BLaER1 (cell line): ENCODE results near the gene CYP2S1.
"Not testable (repeated sequence)": the region's sequence is repeated elsewhere in the genome, so short reads cannot be mapped to it uniquely, and the experiment has no call there.

Source experiments
- H3K27ac ChIP-seq: shearing (Covaris generic); formaldehyde crosslinking; 2 replicates; pipeline ENCODE4 v1.8.1; 2022
- H3K27me3 ChIP-seq: shearing (Covaris generic); formaldehyde crosslinking; 2 replicates; pipeline ENCODE4 v1.8.1; 2022
- H3K36me3 ChIP-seq: shearing (Covaris generic); formaldehyde crosslinking; 2 replicates; pipeline ENCODE4 v1.8.1; 2022
- H3K4me1 ChIP-seq: shearing (Covaris generic); formaldehyde crosslinking; 2 replicates; pipeline ENCODE4 v1.8.1; 2022
- H3K4me2 ChIP-seq: shearing (Covaris generic); formaldehyde crosslinking; 2 replicates; pipeline ENCODE4 v1.8.1; 2022
- H3K4me3 ChIP-seq: shearing (Covaris generic); formaldehyde crosslinking; 2 replicates; pipeline ENCODE4 v1.8.1; 2022
- H3K9ac ChIP-seq: shearing (Covaris generic); formaldehyde crosslinking; 2 replicates; pipeline ENCODE4 v1.8.1; 2022
- H3K9me3 ChIP-seq: shearing (Covaris generic); formaldehyde crosslinking; 2 replicates; pipeline ENCODE4 v1.8.1; 2022
- H4K20me1 ChIP-seq: shearing (Covaris generic); formaldehyde crosslinking; 2 replicates; pipeline ENCODE4 v1.8.1; 2022
- Cebpa-rat ChIP-seq: shearing (Covaris generic); IDR thresholded peaks from 2 replicates; pipeline ENCODE4 v1.8.1; 2022

CYP2S1 gene

DNA sequence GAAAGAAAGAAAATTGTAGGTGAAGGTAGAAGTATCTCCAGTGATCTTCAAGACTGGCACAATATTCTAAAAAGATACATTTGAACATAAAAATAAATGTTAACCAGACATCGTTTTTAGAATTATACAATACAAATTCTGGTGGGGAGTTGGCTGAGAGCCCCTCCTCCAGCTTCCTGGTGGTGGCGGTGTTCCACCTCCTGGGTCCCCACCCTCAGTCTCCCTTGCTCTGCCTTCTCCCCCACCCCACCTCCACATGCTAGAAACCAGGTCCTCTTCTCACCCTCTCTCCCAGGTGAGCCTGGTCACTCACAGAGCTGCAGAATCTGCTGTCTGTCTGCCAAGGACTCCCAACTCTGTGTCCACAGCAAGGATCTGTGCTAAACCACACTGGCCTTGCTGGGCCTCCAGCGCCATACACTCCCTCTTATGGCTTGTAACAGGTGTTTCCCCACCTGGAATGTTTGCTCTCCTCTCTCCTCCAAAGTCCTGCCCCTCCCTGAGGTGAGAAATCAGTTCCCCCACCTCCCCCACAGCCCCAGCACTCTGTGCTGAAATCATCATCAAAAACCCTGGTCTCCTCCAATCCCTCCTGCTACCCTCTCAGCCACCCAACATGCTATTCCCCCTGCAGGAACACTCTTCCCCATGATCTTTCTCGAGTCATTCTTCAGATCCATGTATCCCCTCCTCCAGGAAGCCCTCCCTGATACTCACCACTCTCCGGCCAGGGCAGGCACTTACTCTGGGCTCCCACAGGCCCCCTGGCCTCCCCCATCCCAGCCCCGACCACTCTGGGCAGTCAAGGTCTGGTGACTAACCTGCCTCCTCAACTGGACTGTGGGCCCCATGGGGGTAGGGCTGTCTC lies 20.5 kb upstream of the CYP2S1 start:
- no peaks in the 10 kb centered on the region for H3K36me3 ChIP-seq
- no peaks in the 10 kb centered on the region for H3K9me3 ChIP-seq
- H3K4me2 ChIP-seq: no peak overlapping the region
- no peaks in the 10 kb centered on the region for H4K20me1 ChIP-seq
- no peak for TF ChIP-seq Cebpa-rat
- no peak overlapping the region for H3K9ac ChIP-seq
- no peak overlapping the region for H3K4me3 ChIP-seq
- H3K27me3 ChIP-seq: no peaks in the 10 kb centered on the region
- H3K27ac ChIP-seq: no peak overlapping the region
- H3K4me1 ChIP-seq: peaks cover 15% of the 10 kb centered on the region

DNA sequence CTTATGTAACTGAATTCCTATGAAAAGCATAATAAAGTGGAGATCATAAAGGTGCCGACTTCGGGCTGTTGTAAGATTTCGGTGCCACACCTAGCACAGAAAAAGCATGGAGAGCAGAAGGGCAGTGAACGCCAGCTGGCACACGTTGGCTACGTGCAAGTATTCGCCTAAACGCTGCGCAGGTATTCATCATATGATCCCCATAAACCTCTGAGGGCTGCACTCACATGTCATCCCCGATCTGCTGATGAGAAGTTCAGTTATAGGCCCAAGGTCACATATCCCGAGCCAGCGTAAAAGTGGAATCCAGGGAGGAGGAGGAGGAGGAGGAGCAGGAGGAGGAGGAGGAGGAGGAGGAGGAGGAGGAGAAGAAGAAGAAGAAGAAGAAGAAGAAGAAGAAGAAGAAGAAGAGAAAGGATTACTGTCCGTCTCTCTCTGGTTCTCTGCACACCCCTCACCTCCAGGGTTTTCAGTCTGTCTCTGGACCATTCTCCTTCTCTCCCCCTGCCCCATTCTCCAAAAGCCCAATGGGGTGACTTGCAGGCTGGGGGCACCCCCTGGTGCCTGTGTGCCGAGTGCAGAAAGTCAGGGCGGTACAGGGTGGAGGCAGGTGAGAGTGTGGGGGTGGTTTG lies 18.6 kb upstream of the CYP2S1 start:
- no peak overlapping the region for H3K9ac ChIP-seq
- no peak overlapping the region for H3K27ac ChIP-seq
- H3K9me3 ChIP-seq: peaks cover 7% of the 10 kb centered on the region; the same call in 1 of the 2 replicates
- TF ChIP-seq Cebpa-rat: no peak
- no peaks in the 10 kb centered on the region for H3K27me3 ChIP-seq
- no peaks in the 10 kb centered on the region for H3K36me3 ChIP-seq
- no peaks in the 10 kb centered on the region for H4K20me1 ChIP-seq
- no peak overlapping the region for H3K4me3 ChIP-seq
- peaks cover 15% of the 10 kb centered on the region for H3K4me1 ChIP-seq
- H3K4me2 ChIP-seq: no peak overlapping the region

- TF ChIP-seq Cebpa-rat: no peak
- Histone ChIP-seq H3K27me3 (no peaks in the 10 kb centered on the region), H3K9ac (0 out of 2 replicates have a peak overlapping the region, but pooled peaks have one; percentile 19), H4K20me1 (no peaks in the 10 kb centered on the region), H3K27ac (no peak overlapping the region), H3K4me2 (peak overlapping the region; percentile 64), H3K9me3 (peaks cover 9% of the 10 kb centered on the region; the same call in 1 of the 2 replicates), H3K4me1 (peaks cover 15% of the 10 kb centered on the region), H3K4me3 (no peak overlapping the region), H3K36me3 (no peaks in the 10 kb centered on the region)
Measured at GRCh38 chr19:41175801-41176777, 16.9 kb upstream of the CYP2S1 start.

DNA sequence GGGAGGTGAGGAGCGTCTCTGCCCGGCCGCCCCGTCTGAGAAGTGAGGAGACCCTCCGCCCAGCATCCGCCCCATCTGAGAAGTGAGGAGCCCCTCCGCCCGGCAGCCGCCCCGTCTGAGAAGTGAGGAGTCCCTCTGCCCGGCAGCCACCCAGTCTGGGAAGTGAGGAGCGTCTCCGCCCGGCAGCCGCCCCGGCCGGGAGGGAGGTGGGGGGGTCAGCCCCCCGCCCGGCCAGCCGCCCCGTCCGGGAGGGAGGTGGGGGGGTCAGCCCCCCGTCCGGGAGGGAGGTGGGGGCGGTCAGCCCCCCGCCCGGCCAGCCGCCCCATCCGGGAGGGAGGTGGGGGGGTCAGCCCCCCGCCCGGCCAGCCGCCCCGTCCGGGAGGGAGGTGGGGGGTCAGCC lies 12.8 kb upstream of the CYP2S1 start:
- not testable (repeated sequence) for H4K20me1 ChIP-seq, H3K4me2 ChIP-seq, H3K27ac ChIP-seq, H3K9me3 ChIP-seq, H3K27me3 ChIP-seq, H3K4me3 ChIP-seq, H3K9ac ChIP-seq, H3K36me3 ChIP-seq
- peaks cover 15% of the 10 kb centered on the region for H3K4me1 ChIP-seq

GRCh38 chr19:41186971-41187883 lies 5.8 kb upstream of the CYP2S1 start:
- Histone ChIP-seq H4K20me1 (no peaks in the 10 kb centered on the region), H3K9ac (no peak overlapping the region), H3K9me3 (no peaks in the 10 kb centered on the region), H3K4me2 (no peak overlapping the region), H3K27ac (no peak overlapping the region), H3K4me3 (no peak overlapping the region), H3K27me3 (peaks cover 3% of the 10 kb centered on the region), H3K36me3 (no peaks in the 10 kb centered on the region), H3K4me1 (no peaks in the 10 kb centered on the region)
- TF ChIP-seq Cebpa-rat: no peak

DNA sequence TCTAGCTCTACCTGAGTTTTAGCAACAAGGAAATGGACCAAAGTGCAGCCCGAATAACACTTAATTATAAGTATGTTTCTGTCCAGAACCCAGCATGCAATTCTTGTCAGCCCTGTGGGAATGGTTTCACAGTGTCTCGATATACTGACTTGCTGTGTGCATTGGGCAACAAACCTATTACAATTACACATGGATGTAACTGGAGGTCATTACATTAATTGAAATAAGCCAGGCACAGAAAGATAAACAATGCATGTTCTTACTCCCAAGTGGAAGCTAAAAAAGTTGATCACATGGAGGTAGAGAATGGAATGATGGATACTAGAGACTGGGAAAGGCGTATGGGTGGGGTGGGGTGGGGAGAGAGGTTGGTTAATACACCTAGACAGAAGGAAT lies 5.1 kb upstream of the CYP2S1 start:
- Histone ChIP-seq H3K4me2 (no peak overlapping the region), H3K4me1 (no peaks in the 10 kb centered on the region), H3K4me3 (no peak overlapping the region), H3K9ac (no peak overlapping the region), H4K20me1 (no peaks in the 10 kb centered on the region), H3K36me3 (no peaks in the 10 kb centered on the region), H3K9me3 (no peaks in the 10 kb centered on the region), H3K27ac (no peak overlapping the region), H3K27me3 (peaks cover 10% of the 10 kb centered on the region)
- TF ChIP-seq Cebpa-rat: no peak

GRCh38 chr19:41189425-41190065 lies 3.5 kb upstream of the CYP2S1 start:
- peaks cover 27% of the 10 kb centered on the region for H3K27me3 ChIP-seq
- no peak overlapping the region for H3K4me3 ChIP-seq
- H3K36me3 ChIP-seq: no peaks in the 10 kb centered on the region
- TF ChIP-seq Cebpa-rat: no peak
- no peak overlapping the region for H3K9ac ChIP-seq
- H3K9me3 ChIP-seq: no peaks in the 10 kb centered on the region
- H3K4me2 ChIP-seq: no peak overlapping the region
- peaks cover 9% of the 10 kb centered on the region for H3K4me1 ChIP-seq
- no peak overlapping the region for H3K27ac ChIP-seq
- no peaks in the 10 kb centered on the region for H4K20me1 ChIP-seq

- Histone ChIP-seq H3K4me3 (no peak overlapping the region), H3K4me1 (peaks cover 10% of the 10 kb centered on the region), H3K9me3 (no peaks in the 10 kb centered on the region), H3K27ac (no peak overlapping the region), H4K20me1 (no peaks in the 10 kb centered on the region), H3K9ac (no peak overlapping the region), H3K36me3 (no peaks in the 10 kb centered on the region), H3K4me2 (peak overlapping the region; percentile 54), H3K27me3 (peaks cover 27% of the 10 kb centered on the region)
- no peak for TF ChIP-seq Cebpa-rat
Measured at GRCh38 chr19:41193430-41194156, 574 bp downstream of the CYP2S1 start.
